ENCODE results near the gene ZNF232. TPM values are rescaled to one million over a fixed set of nuclear protein-coding genes. Genes with fewer than 3 reads are reported as not detected.
"Not testable (repeated sequence)": the region's sequence is repeated elsewhere in the genome, so short reads cannot be mapped to it uniquely, and the experiment has no call there.

Gene ZNF232
- total and polyA plus RNA-seq, 2 experiments from 2014 or later = 5.2 TPM

DNA sequence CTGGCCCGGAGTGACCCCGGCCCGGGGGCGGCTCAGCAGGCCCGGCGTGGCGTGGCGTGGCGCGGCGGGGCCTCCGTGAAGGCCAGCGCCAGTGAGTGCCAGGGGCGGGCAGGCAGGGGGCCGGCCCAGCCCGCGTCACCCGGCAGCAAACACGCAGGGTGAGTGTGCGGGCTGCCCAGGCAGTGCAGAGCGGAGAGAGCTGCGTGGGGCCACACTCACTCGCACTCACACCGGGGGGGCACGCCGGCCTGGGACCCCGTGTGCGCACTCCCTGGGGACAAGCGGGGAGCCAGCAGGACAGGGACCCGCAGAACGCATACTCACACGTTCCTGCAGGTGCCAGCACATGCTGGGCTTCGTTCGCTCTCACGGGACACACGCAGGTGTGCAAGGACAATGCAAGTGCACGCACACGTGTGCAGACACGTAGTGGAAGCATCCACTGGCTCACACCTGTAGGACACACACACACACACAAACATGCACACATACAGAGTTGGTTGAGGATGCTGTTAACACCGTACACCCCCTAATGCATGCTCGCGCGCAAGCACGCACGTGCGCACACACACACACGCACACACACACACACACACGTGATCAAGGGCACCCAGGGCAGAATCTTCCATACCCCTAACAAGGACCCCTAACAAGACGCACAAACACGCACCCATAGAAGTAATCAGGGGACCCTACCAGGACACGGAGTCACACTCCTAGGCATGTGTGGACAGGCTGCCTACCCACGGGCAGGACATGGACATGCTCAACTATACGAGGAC is 11.9 kb upstream of the ZNF232 start:
- H3K4me3 ChIP-seq = peak overlapping the region; percentile 67; the same call in 1 of the 2 replicates
- H3F3A ChIP-seq (ENCODE audit: insufficient read depth) = no peaks in the 10 kb centered on the region
- peak; percentile 21 for DNase-seq
- no peaks in the 10 kb centered on the region for H4K20me1 ChIP-seq (ENCODE audit: insufficient read depth)
- no peak overlapping the region for H3K27ac ChIP-seq
- WGBS, 2 experiments (ENCODE audit: low coverage in 1 of 2, low lambda C conversion rate in 2 of 2, missing lambda C conversion rate in 2 of 2) = 40 to 54% methylated on average over 41 to 50 of the region's 53 CpGs
- H2AFZ ChIP-seq = no peak overlapping the region
- H3K27me3 ChIP-seq (replicated peaks; ENCODE audit: insufficient read depth) = no peaks in the 10 kb centered on the region; the same call in 1 of the 2 replicates
- no peaks in the 10 kb centered on the region for H3K36me3 ChIP-seq (ENCODE audit: low read depth)
- no peak overlapping the region for H3K4me2 ChIP-seq (ENCODE audit: unreplicated experiment)
- in situ Hi-C loops (cut with MboI) = no loop called here
- TF ChIP-seq EZH2phosphoT487 (IDR thresholded peaks at IDR 0.05; ENCODE audit: insufficient read depth, low read depth) (no peak), EZH2 (IDR thresholded peaks at IDR 0.05; ENCODE audit: insufficient read depth, poor library complexity, severe bottlenecking) (no peak)
- no peaks in the 10 kb centered on the region for H3K4me1 ChIP-seq (ENCODE audit: insufficient read depth)
- H3K9ac ChIP-seq = no peak overlapping the region
- H3K9me3 ChIP-seq (ENCODE audit: low read depth) = no peaks in the 10 kb centered on the region
- no peaks in the 10 kb centered on the region for H3K79me2 ChIP-seq (ENCODE audit: insufficient read depth)
- no peaks in the 10 kb centered on the region for H3K9me2 ChIP-seq (ENCODE audit: insufficient read depth)

DNA sequence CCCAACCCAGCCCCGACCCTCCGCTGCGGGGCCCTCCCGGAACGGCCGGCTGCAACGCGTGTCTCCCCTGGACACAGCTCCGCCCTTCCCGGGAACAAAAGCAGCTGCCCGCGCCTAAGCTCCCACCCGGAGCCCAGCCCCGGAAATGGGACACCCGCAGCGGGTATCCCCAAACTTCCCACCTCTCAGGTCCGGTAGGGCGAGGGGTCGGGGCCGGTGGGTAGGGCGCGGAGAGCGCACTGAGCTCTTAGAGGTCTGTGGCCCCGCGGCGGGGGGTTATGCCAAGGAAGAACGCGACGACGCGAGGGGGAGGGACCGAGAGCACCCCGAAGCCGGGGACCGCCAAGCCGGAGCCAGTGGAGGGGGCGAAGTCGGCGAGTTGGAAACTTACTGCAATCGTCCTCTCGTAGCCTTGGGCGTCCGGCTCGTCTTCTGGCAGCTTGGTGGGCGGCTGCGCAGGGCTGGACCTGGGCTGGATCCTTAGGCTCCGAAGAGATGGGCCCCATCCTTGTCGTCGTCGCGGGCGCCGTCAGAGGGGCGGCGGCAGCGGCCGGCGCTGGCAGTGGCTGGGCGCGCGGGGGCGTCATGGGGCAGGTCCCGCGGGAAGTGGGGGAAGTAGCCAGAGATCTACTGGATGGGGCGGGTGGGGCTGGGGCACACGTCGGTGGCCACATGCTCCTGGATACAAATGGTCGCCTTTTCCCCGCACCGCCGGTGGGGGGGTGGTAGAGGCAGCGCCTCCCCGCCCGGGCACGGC is 11.1 kb upstream of the ZNF232 start:
- no peaks in the 10 kb centered on the region for H3K9me2 ChIP-seq (ENCODE audit: insufficient read depth)
- no peaks in the 10 kb centered on the region for H3K79me2 ChIP-seq (ENCODE audit: insufficient read depth)
- peak overlapping the region; percentile 75 for H2AFZ ChIP-seq
- H4K20me1 ChIP-seq (ENCODE audit: insufficient read depth) = no peaks in the 10 kb centered on the region
- peak overlapping the region; percentile 45 for H3K9ac ChIP-seq
- H3K4me3 ChIP-seq = peak overlapping the region; percentile 67
- H3K27ac ChIP-seq = no peak overlapping the region
- WGBS, 2 experiments (ENCODE audit: low coverage in 1 of 2, low lambda C conversion rate in 2 of 2, missing lambda C conversion rate in 2 of 2) = 1 to 5% methylated on average over 17 to 65 of the region's 75 CpGs
- in situ Hi-C loops (cut with MboI) = no loop called here
- H3K4me1 ChIP-seq (ENCODE audit: insufficient read depth) = no peaks in the 10 kb centered on the region
- peak overlapping the region; percentile 83 for H3K4me2 ChIP-seq (ENCODE audit: unreplicated experiment)
- TF ChIP-seq EZH2phosphoT487 (IDR thresholded peaks at IDR 0.05; ENCODE audit: insufficient read depth, low read depth) = no peak
- TF ChIP-seq EZH2 (IDR thresholded peaks at IDR 0.05; ENCODE audit: insufficient read depth, poor library complexity, severe bottlenecking) = no peak
- DNase-seq = peak; percentile 53
- H3K9me3 ChIP-seq (ENCODE audit: low read depth) = no peaks in the 10 kb centered on the region
- no peaks in the 10 kb centered on the region for H3F3A ChIP-seq (ENCODE audit: insufficient read depth)
- no peaks in the 10 kb centered on the region; the same call in none of the 2 replicates for H3K27me3 ChIP-seq (replicated peaks; ENCODE audit: insufficient read depth)
- no peaks in the 10 kb centered on the region for H3K36me3 ChIP-seq (ENCODE audit: low read depth)

DNA sequence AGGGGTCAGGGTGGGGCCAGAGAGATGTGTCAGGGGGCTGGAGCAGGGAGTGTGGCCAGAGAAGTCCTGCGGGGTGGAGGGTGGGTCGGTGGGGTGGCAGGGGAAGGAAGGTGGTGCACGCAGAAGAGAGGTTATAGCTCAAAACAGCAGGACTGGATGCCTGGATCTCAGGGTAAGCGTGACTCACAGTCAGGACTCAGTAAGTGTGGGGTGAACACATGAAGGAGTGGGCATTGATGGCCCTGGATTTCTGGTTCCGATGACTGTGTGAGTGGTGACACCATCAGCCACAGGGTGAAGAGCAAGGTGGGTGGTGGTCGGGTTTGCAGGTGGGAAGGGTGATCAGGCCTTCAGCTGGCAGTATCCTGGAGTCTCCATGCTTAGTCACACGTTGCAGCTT is 10.4 kb upstream of the ZNF232 start:
- peak overlapping the region; percentile 67 for H3K4me3 ChIP-seq
- in situ Hi-C loops (cut with MboI); H3K9me3 ChIP-seq (ENCODE audit: low read depth); H3K4me1 ChIP-seq (ENCODE audit: insufficient read depth); H3F3A ChIP-seq (ENCODE audit: insufficient read depth); H3K36me3 ChIP-seq (ENCODE audit: low read depth); H3K79me2 ChIP-seq (ENCODE audit: insufficient read depth); H3K9me2 ChIP-seq (ENCODE audit: insufficient read depth); H3K27ac ChIP-seq; H3K27me3 ChIP-seq (replicated peaks; ENCODE audit: insufficient read depth); H4K20me1 ChIP-seq (ENCODE audit: insufficient read depth): not testable (repeated sequence)
- WGBS, 2 experiments (ENCODE audit: low coverage in 1 of 2, low lambda C conversion rate in 2 of 2, missing lambda C conversion rate in 2 of 2) = 63% methylated on average over 7 of the region's 7 CpGs
- H2AFZ ChIP-seq = peak overlapping the region; percentile 75
- H3K4me2 ChIP-seq (ENCODE audit: unreplicated experiment) = peak overlapping the region; percentile 83
- DNase-seq = peak; percentile 18
- H3K9ac ChIP-seq = peak overlapping the region; percentile 45

DNA sequence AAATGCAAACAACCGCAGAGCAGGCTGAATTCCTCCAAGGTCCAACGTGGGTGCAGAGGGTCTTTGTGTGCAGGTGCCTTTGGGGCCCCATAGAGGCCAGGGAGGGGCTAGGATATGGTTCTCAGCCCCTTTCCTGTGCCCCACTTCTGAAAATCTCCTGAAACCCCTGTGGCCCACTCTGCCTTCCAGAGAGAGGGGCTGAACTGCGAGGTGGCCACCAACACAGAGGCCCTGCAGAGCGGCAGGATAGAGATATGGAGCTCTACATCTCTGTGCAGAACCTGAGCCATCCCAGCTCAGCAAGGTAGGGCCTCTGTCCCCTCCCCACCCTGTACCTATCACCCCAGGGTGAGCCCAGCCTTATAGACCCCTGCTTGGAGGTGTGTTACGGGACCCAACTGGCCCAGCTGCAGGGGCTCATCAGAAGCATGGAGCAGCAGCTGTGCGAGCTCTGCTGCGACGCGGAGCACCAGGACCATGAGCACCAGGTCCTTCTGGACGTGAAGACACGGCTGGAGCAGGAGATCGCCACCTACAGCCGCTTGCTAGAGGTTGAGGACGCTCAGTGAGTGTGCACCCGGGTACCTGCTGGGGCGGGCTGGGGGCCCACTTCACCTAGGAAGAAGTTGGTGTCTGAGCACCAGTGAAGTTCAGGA is 9.6 kb upstream of the ZNF232 start:
- Histone ChIP-seq H3K4me1 (ENCODE audit: insufficient read depth) (no peaks in the 10 kb centered on the region), H3K27ac (no peak overlapping the region), H4K20me1 (ENCODE audit: insufficient read depth) (no peaks in the 10 kb centered on the region), H3K4me3 (no peak overlapping the region), H3K9me3 (ENCODE audit: low read depth) (no peaks in the 10 kb centered on the region), H3F3A (ENCODE audit: insufficient read depth) (no peaks in the 10 kb centered on the region), H3K36me3 (ENCODE audit: low read depth) (no peaks in the 10 kb centered on the region), H3K27me3 (replicated peaks; ENCODE audit: insufficient read depth) (peaks cover 10% of the 10 kb centered on the region), H3K9me2 (ENCODE audit: insufficient read depth) (no peaks in the 10 kb centered on the region), H3K79me2 (ENCODE audit: insufficient read depth) (no peaks in the 10 kb centered on the region), H3K4me2 (ENCODE audit: unreplicated experiment) (no peak overlapping the region), H3K9ac (no peak overlapping the region), H2AFZ (no peak overlapping the region)
- no peak for DNase-seq
- in situ Hi-C loops (cut with MboI) = no loop called here
- 89 to 90% methylated on average over 16 of the region's 16 CpGs for WGBS, 2 experiments (ENCODE audit: low coverage in 1 of 2, low lambda C conversion rate in 2 of 2, missing lambda C conversion rate in 2 of 2)
- TF ChIP-seq EZH2 (IDR thresholded peaks at IDR 0.05; ENCODE audit: insufficient read depth, poor library complexity, severe bottlenecking) (no peak), EZH2phosphoT487 (IDR thresholded peaks at IDR 0.05; ENCODE audit: insufficient read depth, low read depth) (no peak)

DNA sequence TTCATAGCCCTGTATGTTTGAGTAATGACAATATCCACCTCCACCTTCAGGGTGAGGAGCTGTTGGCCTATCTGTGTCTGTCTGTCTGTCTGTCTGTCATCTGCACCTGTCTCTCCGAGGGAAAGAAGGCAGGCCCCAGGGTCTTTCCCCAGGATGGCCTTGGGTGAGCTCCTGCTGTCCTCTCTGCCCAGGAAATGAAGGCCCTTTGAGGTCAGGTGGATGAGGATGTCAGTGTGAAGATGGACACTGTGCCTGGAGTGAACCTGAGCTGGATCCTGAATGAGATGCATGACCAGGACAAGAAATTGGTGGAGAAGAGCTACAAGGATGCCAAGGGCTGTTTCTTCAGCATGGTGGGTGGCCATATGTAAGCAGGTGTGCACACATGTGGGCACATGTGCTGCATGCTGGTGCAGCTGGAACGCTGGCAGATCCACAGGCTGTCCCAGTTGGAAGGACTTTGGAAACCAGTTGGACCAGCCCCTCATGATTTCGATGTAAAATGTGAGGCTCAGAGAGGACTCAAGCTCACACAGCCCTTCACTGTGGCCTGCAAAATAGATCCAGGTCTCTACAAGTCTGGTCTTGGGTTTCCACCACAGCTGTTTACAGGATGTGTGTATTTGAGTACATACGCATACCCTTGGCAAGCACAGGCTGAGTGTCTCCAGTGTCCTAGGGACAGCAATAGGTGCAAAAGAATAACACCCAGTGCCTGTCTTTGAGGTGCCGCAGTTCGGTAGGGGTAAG is 8.9 kb upstream of the ZNF232 start:
- WGBS, 2 experiments (ENCODE audit: low coverage in 1 of 2, low lambda C conversion rate in 2 of 2, missing lambda C conversion rate in 2 of 2) = 80 to 85% methylated on average over 6 of the region's 6 CpGs
- H3K4me3 ChIP-seq; H3F3A ChIP-seq (ENCODE audit: insufficient read depth); H3K79me2 ChIP-seq (ENCODE audit: insufficient read depth); H2AFZ ChIP-seq; DNase-seq; H3K27ac ChIP-seq; H3K4me1 ChIP-seq (ENCODE audit: insufficient read depth); H4K20me1 ChIP-seq (ENCODE audit: insufficient read depth); H3K9me2 ChIP-seq (ENCODE audit: insufficient read depth); H3K9ac ChIP-seq; in situ Hi-C loops (cut with MboI); H3K9me3 ChIP-seq (ENCODE audit: low read depth); H3K4me2 ChIP-seq (ENCODE audit: unreplicated experiment); H3K36me3 ChIP-seq (ENCODE audit: low read depth): not testable (repeated sequence)
- H3K27me3 ChIP-seq (replicated peaks; ENCODE audit: insufficient read depth) = peaks cover 14% of the 10 kb centered on the region

All from GM23248 (cell line).